PC-9 (cell line): Measurements from ENCODE around the gene DBNL. TPM values are rescaled to one million over a fixed set of nuclear protein-coding genes. Genes with fewer than 3 reads are reported as not detected.

Experiments
- BruUV-seq: library from RNA; stranded (reverse); fragments of 400-500 nt; replicated peaks from 2 replicates; lab custom pipeline; 2021; lab: Mats Ljungman, UMichigan
- CTCF ChIA-PET: fragments of 300-600 bp; sonication (Branson Sonifier 250); formaldehyde crosslinking; loops from one replicate; lab custom pipeline; 2022; ENCODE audit warnings: antibody characterized with exemption; lab: Charles Lee
- POLR2A ChIA-PET: fragments of 300-600 bp; sonication (Branson Sonifier 250); formaldehyde crosslinking; loops from one replicate; lab custom pipeline; 2022; ENCODE audit warnings: antibody characterized with exemption; ENCODE audit not compliant: unreplicated experiment; lab: Charles Lee
- DNase-seq, 2 experiments: peaks; one replicate each; pipeline versions ENCODE4 v3.0.0 to v3.0.0-alpha.2; 2015 to 2022; ENCODE audit warnings: mixed read lengths in 1 of 2
- H2AFZ ChIP-seq: fragments of 200-600 bp; sonication (generic); 2 replicates; pipeline ENCODE4 v1.8.1; 2017; ENCODE audit warnings: antibody characterized with exemption
- H3F3A ChIP-seq: fragments of 200-600 bp; sonication (generic); 2 replicates; pipeline ENCODE4 v1.8.1; 2017; ENCODE audit warnings: antibody characterized with exemption, mild to moderate bottlenecking, low read depth; ENCODE audit not compliant: insufficient read depth
- H3K27ac ChIP-seq: fragments of 200-600 bp; sonication (generic); 2 replicates; pipeline ENCODE4 v1.6.1; 2016; ENCODE audit warnings: mixed run types
- H3K27me3 ChIP-seq: fragments of 200-600 bp; sonication (generic); 2 replicates; pipeline ENCODE4 v1.6.1; 2016; ENCODE audit warnings: low read depth, mixed run types; ENCODE audit not compliant: insufficient read depth
- H3K36me3 ChIP-seq: fragments of 200-600 bp; sonication (generic); 2 replicates; pipeline ENCODE4 v1.6.1; 2016; ENCODE audit warnings: low read depth, mixed run types
- H3K4me1 ChIP-seq: fragments of 200-600 bp; sonication (generic); replicated peaks from 2 replicates; pipeline ENCODE4 v1.6.1; 2016; ENCODE audit warnings: mixed run types; ENCODE audit not compliant: insufficient read depth
- H3K4me2 ChIP-seq: fragments of 200-600 bp; sonication (generic); 2 replicates; pipeline ENCODE4 v1.6.1; 2017; ENCODE audit warnings: mixed run types
- H3K4me3 ChIP-seq: fragments of 200-600 bp; sonication (generic); 2 replicates; pipeline ENCODE4 v1.6.1; 2016; ENCODE audit warnings: mixed run types
- H3K79me2 ChIP-seq: fragments of 200-600 bp; sonication (generic); 2 replicates; pipeline ENCODE4 v1.6.1; 2017; ENCODE audit warnings: low read depth, mixed run types
- H3K9me2 ChIP-seq: fragments of 200-600 bp; sonication (generic); 2 replicates; pipeline ENCODE4 v1.8.1; 2017; ENCODE audit warnings: mild to moderate bottlenecking; ENCODE audit not compliant: insufficient read depth
- H3K9me3 ChIP-seq: fragments of 200-600 bp; sonication (generic); 2 replicates; pipeline ENCODE4 v1.8.1; 2016; ENCODE audit warnings: low read depth; ENCODE audit not compliant: insufficient read depth
- H4K20me1 ChIP-seq: fragments of 200-600 bp; sonication (generic); 2 replicates; pipeline ENCODE4 v1.8.1; 2017; ENCODE audit not compliant: insufficient read depth
- CTCF ChIP-seq: fragments of 200-600 bp; sonication (generic); conservative IDR thresholded peaks from 2 replicates; pipeline ENCODE4 v1.6.1; 2017; ENCODE audit warnings: mixed run types, antibody characterized with exemption, mild to moderate bottlenecking, moderate library complexity
- EZH2 ChIP-seq: fragments of 200-600 bp; sonication (generic); IDR thresholded peaks from 2 replicates; pipeline ENCODE4 v1.8.0; 2017; ENCODE audit warnings: antibody characterized with exemption, low read depth
- intact Hi-C: fragments of 100-400 bp; cut with micrococcal nuclease; formaldehyde crosslinking; loops from one replicate; pipeline ENCODE4 v1.10.0; 2022; ENCODE audit not compliant: unreplicated experiment
- total RNA-seq: library from RNA; stranded (reverse); gene quantifications from 2 replicates; pipeline ENCODE4 v1.2.3, GENCODE V29; 2021

Gene DBNL
- total RNA-seq, 1 experiment from 2014 or later, result 70.7 TPM

- TF ChIP-seq EZH2 (no peak), CTCF (no peak)
- no TSS peak for BruUV-seq
- peaks cover 2% of the 10 kb centered on the region; the same call in 1 of the 2 replicates for H3K4me1 ChIP-seq
- no peak overlapping the region for H3K4me3 ChIP-seq
- H3F3A ChIP-seq, result no peaks in the 10 kb centered on the region
- H3K4me2 ChIP-seq, result no peak overlapping the region
- no peak for DNase-seq
- H3K79me2 ChIP-seq, result no peaks in the 10 kb centered on the region
- no peaks in the 10 kb centered on the region for H4K20me1 ChIP-seq
- POLR2A ChIA-PET, result no interaction called here
- H3K9me3 ChIP-seq, result no peaks in the 10 kb centered on the region
- no peaks in the 10 kb centered on the region for H3K36me3 ChIP-seq
- CTCF ChIA-PET, result no interaction called here
- no peaks in the 10 kb centered on the region for H3K27me3 ChIP-seq
- H3K9me2 ChIP-seq, result no peaks in the 10 kb centered on the region
- H2AFZ ChIP-seq, result no peak overlapping the region
- intact Hi-C loops, result no loop called here
- H3K27ac ChIP-seq, result no peak overlapping the region
Observed at GRCh38 chr7:44094365-44094764, 49.9 kb downstream of the DBNL start.

- no peak overlapping the region for H2AFZ ChIP-seq
- H3K9me2 ChIP-seq, result no peaks in the 10 kb centered on the region
- POLR2A ChIA-PET, result no interaction called here
- no peaks in the 10 kb centered on the region for H3K4me1 ChIP-seq
- no peaks in the 10 kb centered on the region for H3K36me3 ChIP-seq
- no peaks in the 10 kb centered on the region for H3K27me3 ChIP-seq
- no peaks in the 10 kb centered on the region for H3K79me2 ChIP-seq
- CTCF ChIA-PET, result no interaction called here
- DNase-seq, result no peak
- no peaks in the 10 kb centered on the region for H3F3A ChIP-seq
- TF ChIP-seq EZH2 (no peak), CTCF (no peak)
- BruUV-seq, result no TSS peak
- no peak overlapping the region for H3K4me3 ChIP-seq
- no peak overlapping the region for H3K27ac ChIP-seq
- H4K20me1 ChIP-seq, result no peaks in the 10 kb centered on the region
- no peaks in the 10 kb centered on the region for H3K9me3 ChIP-seq
- no peak overlapping the region for H3K4me2 ChIP-seq
- intact Hi-C loops, result no loop called here
Observed at GRCh38 chr7:44094883-44095592, 50.5 kb downstream of the DBNL start.

GRCh38 chr7:44095781-44096180 lies 51.3 kb downstream of the DBNL start:
- Histone ChIP-seq H3K9me3 (no peaks in the 10 kb centered on the region), H3K79me2 (no peaks in the 10 kb centered on the region), H3K27me3 (no peaks in the 10 kb centered on the region), H3F3A (no peaks in the 10 kb centered on the region), H3K9me2 (no peaks in the 10 kb centered on the region), H3K27ac (no peak overlapping the region), H4K20me1 (no peaks in the 10 kb centered on the region), H2AFZ (no peak overlapping the region), H3K4me3 (no peak overlapping the region), H3K4me1 (no peaks in the 10 kb centered on the region), H3K4me2 (no peak overlapping the region), H3K36me3 (no peaks in the 10 kb centered on the region)
- ChIA-PET CTCF (no interaction called here), POLR2A (no interaction called here)
- no peak for TF ChIP-seq EZH2
- TF ChIP-seq CTCF, result no peak
- intact Hi-C loops, result no loop called here
- no TSS peak for BruUV-seq
- no peak for DNase-seq
